ENCODE data around the gene NHSL2. TPM values are rescaled to one million over a fixed set of nuclear protein-coding genes. Genes with fewer than 3 reads are reported as not detected.

NHSL2 gene
- total RNA-seq, 1 donor from 2014 or later = 3.8 TPM

DNA sequence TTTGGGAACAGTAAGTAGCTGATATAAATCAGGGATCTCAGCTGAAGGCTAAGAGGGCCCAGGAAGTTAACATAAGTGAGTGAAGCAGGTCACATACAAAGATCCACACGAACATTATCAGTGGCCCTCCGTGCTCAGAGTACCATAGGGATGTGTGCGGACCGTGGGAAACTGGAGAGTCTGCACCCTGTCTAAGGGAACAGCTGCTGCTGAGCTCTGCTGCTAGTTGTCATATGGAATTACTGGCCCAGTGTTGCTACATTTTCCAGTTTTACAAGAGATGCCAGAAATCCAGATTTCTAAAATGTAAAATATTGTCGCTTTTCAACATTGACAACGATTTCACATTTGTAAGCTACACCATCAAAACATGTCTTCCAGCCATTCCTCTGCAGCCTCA lies 130.5 kb downstream of the NHSL2 start:
- no peak for DNase-seq
- Histone ChIP-seq H3K4me3 (no peak overlapping the region), H3K36me3 (no peaks in the 10 kb centered on the region), H3K4me1 (peaks cover 17% of the 10 kb centered on the region), H3K27ac (replicated peaks) (peak overlapping the region; percentile 67), H3K9me3 (replicated peaks) (no peaks in the 10 kb centered on the region), H3K27me3 (ENCODE audit: low read depth) (no peaks in the 10 kb centered on the region)
- intact Hi-C loops (cut with micrococcal nuclease) = no loop called here
- TF ChIP-seq, protein P1, sequence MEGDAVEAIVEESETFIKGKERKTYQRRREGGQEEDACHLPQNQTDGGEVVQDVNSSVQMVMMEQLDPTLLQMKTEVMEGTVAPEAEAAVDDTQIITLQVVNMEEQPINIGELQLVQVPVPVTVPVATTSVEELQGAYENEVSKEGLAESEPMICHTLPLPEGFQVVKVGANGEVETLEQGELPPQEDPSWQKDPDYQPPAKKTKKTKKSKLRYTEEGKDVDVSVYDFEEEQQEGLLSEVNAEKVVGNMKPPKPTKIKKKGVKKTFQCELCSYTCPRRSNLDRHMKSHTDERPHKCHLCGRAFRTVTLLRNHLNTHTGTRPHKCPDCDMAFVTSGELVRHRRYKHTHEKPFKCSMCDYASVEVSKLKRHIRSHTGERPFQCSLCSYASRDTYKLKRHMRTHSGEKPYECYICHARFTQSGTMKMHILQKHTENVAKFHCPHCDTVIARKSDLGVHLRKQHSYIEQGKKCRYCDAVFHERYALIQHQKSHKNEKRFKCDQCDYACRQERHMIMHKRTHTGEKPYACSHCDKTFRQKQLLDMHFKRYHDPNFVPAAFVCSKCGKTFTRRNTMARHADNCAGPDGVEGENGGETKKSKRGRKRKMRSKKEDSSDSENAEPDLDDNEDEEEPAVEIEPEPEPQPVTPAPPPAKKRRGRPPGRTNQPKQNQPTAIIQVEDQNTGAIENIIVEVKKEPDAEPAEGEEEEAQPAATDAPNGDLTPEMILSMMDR (IDR thresholded peaks at IDR 0.05; ENCODE audit: borderline replicate concordance) = no peak

DNA sequence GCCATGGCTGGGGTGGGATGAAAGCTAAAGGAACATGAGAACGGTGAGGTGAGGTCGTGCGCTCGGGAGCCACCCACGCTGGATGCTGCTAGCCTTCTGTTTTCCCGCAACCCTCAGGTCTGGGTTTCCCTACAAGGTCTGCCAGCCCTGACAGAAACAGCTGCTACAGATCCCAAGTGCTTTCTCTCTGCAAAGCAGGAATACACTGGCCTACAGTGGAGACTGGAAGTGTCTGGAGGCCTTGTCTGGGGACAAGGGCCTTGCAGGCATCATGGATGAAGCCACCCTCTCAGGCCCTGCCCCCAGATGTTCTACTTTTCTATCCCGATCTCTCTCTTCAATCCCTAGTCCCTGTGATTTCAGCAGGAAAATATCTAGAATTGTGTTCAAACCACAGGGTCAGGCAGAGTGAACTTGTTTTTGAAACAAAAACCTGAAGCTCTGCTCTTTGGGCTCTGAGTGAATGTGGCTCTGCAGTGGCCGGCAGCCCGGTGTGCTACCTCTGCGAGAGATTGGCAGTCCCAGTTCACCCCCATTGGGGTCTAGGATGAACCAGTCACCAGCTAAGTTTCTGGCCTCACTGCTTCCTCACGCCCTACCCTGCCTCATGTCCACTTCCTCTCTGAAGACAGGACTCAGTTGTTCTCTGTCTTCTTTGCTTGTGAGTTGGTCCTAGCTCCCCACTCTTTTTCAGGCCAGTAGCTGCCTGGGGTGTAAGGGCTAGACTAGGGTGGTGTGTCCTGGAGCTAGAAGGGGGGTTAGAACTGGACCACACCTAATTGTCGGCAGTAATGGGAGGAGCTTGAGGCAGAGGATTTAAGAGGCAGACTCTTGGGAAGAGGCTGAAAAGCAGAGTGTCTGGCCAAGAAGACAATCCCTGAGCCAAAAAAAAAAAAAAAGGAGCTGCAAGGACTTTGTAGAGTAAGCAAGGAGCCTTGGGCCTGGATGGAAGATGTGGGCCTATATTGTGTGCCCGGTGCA lies 131.5 kb downstream of the NHSL2 start:
- Histone ChIP-seq H3K27me3 (ENCODE audit: low read depth) (no peaks in the 10 kb centered on the region), H3K4me3 (no peak overlapping the region), H3K27ac (replicated peaks) (peak overlapping the region; percentile 67), H3K9me3 (replicated peaks) (no peaks in the 10 kb centered on the region), H3K4me1 (peaks cover 22% of the 10 kb centered on the region), H3K36me3 (no peaks in the 10 kb centered on the region)
- TF ChIP-seq, protein P1 (IDR thresholded peaks at IDR 0.05; ENCODE audit: borderline replicate concordance) = no peak
- no peak for DNase-seq
- intact Hi-C loops (cut with micrococcal nuclease) = no loop called here

DNA sequence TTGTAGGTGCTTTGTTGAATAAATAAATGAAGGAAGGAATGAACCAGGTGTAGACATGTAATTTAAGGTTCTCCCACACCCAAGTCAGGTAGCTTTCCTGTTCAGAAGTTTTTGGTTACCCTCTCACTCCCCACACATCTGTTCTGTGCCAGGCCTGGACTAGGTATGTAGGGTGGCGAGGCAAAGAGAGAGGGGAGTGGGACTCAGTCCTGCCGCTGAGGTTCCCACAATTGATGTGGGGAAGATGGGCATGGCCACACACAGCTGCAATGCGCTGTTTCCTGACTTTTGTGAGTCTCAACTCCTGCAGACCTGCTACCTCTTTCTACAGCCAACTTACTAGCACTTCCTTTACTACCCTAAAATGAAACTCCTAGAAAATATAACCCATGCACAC lies 132.2 kb downstream of the NHSL2 start:
- peaks cover 22% of the 10 kb centered on the region for H3K4me1 ChIP-seq
- H3K4me3 ChIP-seq = no peak overlapping the region
- no peaks in the 10 kb centered on the region for H3K36me3 ChIP-seq
- no peak for DNase-seq
- H3K27ac ChIP-seq (replicated peaks) = peak overlapping the region; percentile 67
- intact Hi-C loops (cut with micrococcal nuclease) = no loop called here
- no peaks in the 10 kb centered on the region for H3K9me3 ChIP-seq (replicated peaks)
- TF ChIP-seq, protein P1 (IDR thresholded peaks at IDR 0.05; ENCODE audit: borderline replicate concordance) = no peak
- no peaks in the 10 kb centered on the region for H3K27me3 ChIP-seq (ENCODE audit: low read depth)

DNA sequence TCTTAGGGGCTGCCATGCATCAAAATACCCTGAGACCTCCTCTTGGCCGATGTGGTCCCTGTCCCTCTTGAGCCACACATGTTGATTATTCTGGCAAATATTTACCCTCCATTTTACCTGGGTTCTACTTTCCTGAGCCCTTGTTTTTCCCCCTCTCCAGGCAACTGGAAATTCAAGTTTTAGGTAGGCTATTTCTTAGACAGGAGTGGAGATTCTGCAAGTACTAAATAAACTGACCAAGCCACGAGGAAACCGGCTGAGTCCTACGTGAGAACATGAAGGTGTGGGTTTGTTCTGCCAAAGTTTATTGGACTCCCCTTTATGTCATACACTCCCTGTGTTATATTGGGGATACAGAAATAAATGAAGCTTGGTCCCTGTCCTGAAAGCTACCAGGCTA lies 133.0 kb downstream of the NHSL2 start:
- TF ChIP-seq, protein P1 (IDR thresholded peaks at IDR 0.05; ENCODE audit: borderline replicate concordance) = no peak
- H3K4me1 ChIP-seq = peaks cover 22% of the 10 kb centered on the region
- no peak overlapping the region for H3K4me3 ChIP-seq
- H3K9me3 ChIP-seq (replicated peaks) = no peaks in the 10 kb centered on the region
- no peaks in the 10 kb centered on the region for H3K36me3 ChIP-seq
- no peak for DNase-seq
- no peaks in the 10 kb centered on the region for H3K27me3 ChIP-seq (ENCODE audit: low read depth)
- intact Hi-C loops (cut with micrococcal nuclease) = no loop called here
- H3K27ac ChIP-seq (replicated peaks) = no peak overlapping the region

DNA sequence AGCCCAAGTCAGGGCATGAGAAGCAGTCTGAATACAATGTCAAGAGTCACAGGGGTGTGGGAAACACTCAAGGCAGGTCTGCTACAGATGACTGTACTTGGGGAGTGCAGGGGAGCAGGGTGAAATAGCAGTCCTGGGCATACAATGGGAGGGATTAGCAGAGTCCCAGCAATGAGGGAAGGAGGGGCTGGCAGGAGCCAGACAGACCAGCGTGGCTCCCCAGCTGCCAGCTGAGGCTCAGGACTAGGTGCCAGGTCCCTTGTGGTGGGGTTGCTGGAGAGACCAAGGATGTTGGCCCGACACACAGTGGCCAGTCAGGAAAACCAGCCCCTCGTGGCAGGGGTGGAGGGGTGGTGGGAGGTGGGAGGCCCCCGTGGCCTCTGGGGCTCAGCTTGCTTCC lies 134.5 kb downstream of the NHSL2 start:
- H3K36me3 ChIP-seq = no peaks in the 10 kb centered on the region
- intact Hi-C loops (cut with micrococcal nuclease) = no loop called here
- no peak overlapping the region for H3K4me3 ChIP-seq
- DNase-seq = no peak
- TF ChIP-seq, protein P1 (IDR thresholded peaks at IDR 0.05; ENCODE audit: borderline replicate concordance) = no peak
- no peaks in the 10 kb centered on the region for H3K9me3 ChIP-seq (replicated peaks)
- H3K27ac ChIP-seq (replicated peaks) = peak overlapping the region; percentile 15
- no peaks in the 10 kb centered on the region for H3K27me3 ChIP-seq (ENCODE audit: low read depth)
- peaks cover 22% of the 10 kb centered on the region for H3K4me1 ChIP-seq

All from left ventricle myocardium inferior (tissue), 1 donor.